K562 treated with DMSO at 1 percent for 12 hours (cell line): ENCODE results near the gene CABP1. TPM values are rescaled to one million over a fixed set of nuclear protein-coding genes. Genes with fewer than 3 reads are reported as not detected.

Source experiments
- total RNA-seq: library from RNA; unstranded; fragments of 300-600 nt; gene quantifications from 2 replicates; pipeline ENCODE4 v1.2.3, GENCODE V29; 2022; ENCODE audit not compliant: insufficient read depth

CABP1 gene
- total RNA-seq: not detected in 2 replicates

GRCh38 chr12:120639771-120640721 is at the start of gene CABP1:
TSS of gene CABP1 (plus strand) at chr12:120640626. CDS start at chr12:120640686, 60 bp downstream.

GRCh38 chr12:120686690-120687577 is 46.5 kb downstream of the CABP1 start, which contains the start of gene MLEC:
TSS of gene MLEC (plus strand) at chr12:120687149. CDS start at chr12:120687297, 148 bp downstream.

GRCh38 chr12:120710031-120710804 is 69.8 kb downstream of the CABP1 start, which contains the start of gene UNC119B:
TSS of gene UNC119B (plus strand) at chr12:120710458. CDS start at chr12:120710475, 17 bp downstream.

Other genes starting within 250 kb of the CABP1 start
- 703 and 1,042 TPM in 2 replicates for gene COX6A1, start 202.5 kb upstream of the CABP1 start, total RNA-seq
- 24.7 and 30.4 TPM in 2 replicates for gene TRIAP1, start 194.2 kb upstream of the CABP1 start, total RNA-seq
- gene GATC, start 194.2 kb upstream of the CABP1 start, total RNA-seq: 8.3 and 17.4 TPM in 2 replicates
- gene SRSF9, start 170.9 kb upstream of the CABP1 start, total RNA-seq: 200 and 213 TPM in 2 replicates
- gene DYNLL1, start 144.5 kb upstream of the CABP1 start, total RNA-seq: 529 and 566 TPM in 2 replicates
- gene COQ5, start 111.5 kb upstream of the CABP1 start, total RNA-seq: 32.7 and 34.1 TPM in 2 replicates
- 110 and 186 TPM in 2 replicates for gene RNF10, start 106.3 kb upstream of the CABP1 start, total RNA-seq
- gene POP5, start 59.2 kb upstream of the CABP1 start, total RNA-seq: 62.8 and 71.8 TPM in 2 replicates
- 18.8 and 63.9 TPM in 2 replicates for gene MLEC, start 46.5 kb downstream of the CABP1 start, total RNA-seq
- gene UNC119B, start 69.8 kb downstream of the CABP1 start, total RNA-seq: 17.5 and 28.4 TPM in 2 replicates
- gene ACADS, start 85.2 kb downstream of the CABP1 start, total RNA-seq: 28.7 and 28.9 TPM in 2 replicates